Psoas muscle (tissue), 8 donors: Measurements from ENCODE around the gene ZEB1. TPM values are rescaled to one million over a fixed set of nuclear protein-coding genes. Genes with fewer than 3 reads are reported as not detected.

Source experiments
- ATAC-seq, 4 donors: fragments of 200-7000 bp; cut with Tn5 transposase; one replicate each; pipeline ENCODE4 v1.9.1; 2020; ENCODE audit warnings: moderate library complexity in 3 of 4, mild to moderate bottlenecking in 2 of 4
- DNase-seq, 2 donors: peaks; one replicate each; pipeline ENCODE4 v3.0.0-alpha.2; 2020
- H3K27ac ChIP-seq: fragments of 200-600 bp; one replicate; pipeline ENCODE4 v1.8.0; 2022
- H3K27me3 ChIP-seq, 3 donors: fragments of 200-600 bp in 1 of 3; one replicate each; pipeline versions ENCODE4 v1.6.1 to v1.8.0; 2013 to 2022; ENCODE audit warnings: low read length in 2 of 3, mild to moderate bottlenecking in 2 of 3, moderate library complexity in 1 of 3; ENCODE audit not compliant: insufficient read depth in 3 of 3
- H3K36me3 ChIP-seq, 2 donors: fragments of 200-600 bp in 1 of 2; one replicate each; pipeline versions ENCODE4 v1.6.1 to v1.8.0; 2013 to 2022; ENCODE audit warnings: low read depth in 1 of 2, mild to moderate bottlenecking in 1 of 2, moderate library complexity in 1 of 2; ENCODE audit not compliant: insufficient read depth in 1 of 2
- H3K4me1 ChIP-seq: fragments of 200-600 bp; one replicate; pipeline ENCODE4 v1.8.0; 2022
- H3K4me3 ChIP-seq: fragments of 200-600 bp; one replicate; pipeline ENCODE4 v1.8.0; 2022; ENCODE audit warnings: mild to moderate bottlenecking
- H3K9me3 ChIP-seq: fragments of 200-600 bp; one replicate; pipeline ENCODE4 v1.8.0; 2022
- CTCF ChIP-seq: fragments of 200-600 bp; IDR thresholded peaks from one replicate; pipeline ENCODE4 v1.8.0; 2022; ENCODE audit warnings: antibody characterized with exemption
- WGBS, 3 donors: extraction: QIAGEN DNeasy Blood & Tissue Kit; methylation state at CpG; one replicate each; pipeline versions ENCODE4 v1.1.6 to v1.1.7; 2013; 5-methylcytosine and 5-hydroxymethylcytosine counted together
- intact Hi-C, 2 donors: fragments of 100-400 bp; cut with DNase I; formaldehyde crosslinking; loops; one replicate each; pipeline versions ENCODE4 v1.11.0 to v1.14.2; 2022
- polyA plus RNA-seq, 3 donors: library from polyadenylated mRNA; stranded (reverse); fragments of 200-250 nt; gene quantifications; one replicate each; pipeline ENCODE4 v1.2.3, GENCODE V29; 2013
- total RNA-seq, 4 donors: library from RNA; stranded (reverse); fragmentation: NEBNext Ultra II Directional in 2 of 4; extraction: Animal tissue kit (Norgen Biotek cat#: 25700) in 2 of 4; gene quantifications; one replicate each; pipeline versions ENCODE4 v1.2.1 to v1.2.4, GENCODE V29; 2021 to 2023
- donor health status: healthy with polysubstance abuse.
- donor health status: DM: no; HTN: no; CAD: no; lungs with moderate emphysema.
- donor health status: Bipolar disorder and iron deficiency.
- donor health status: healthy.
- donor health status: DM: yes; HTN: yes; CAD: no.
- donor health status: DM: no; HTN: no; CAD: no.
- donor health status: DM: no; HTN: no; CAD: no.
- donor health status: DM: yes; HTN: yes; CAD: no.

ZEB1 gene
- total and polyA plus RNA-seq, 7 donors: 18.7 to 99.8 (median 92.0) TPM

DNA sequence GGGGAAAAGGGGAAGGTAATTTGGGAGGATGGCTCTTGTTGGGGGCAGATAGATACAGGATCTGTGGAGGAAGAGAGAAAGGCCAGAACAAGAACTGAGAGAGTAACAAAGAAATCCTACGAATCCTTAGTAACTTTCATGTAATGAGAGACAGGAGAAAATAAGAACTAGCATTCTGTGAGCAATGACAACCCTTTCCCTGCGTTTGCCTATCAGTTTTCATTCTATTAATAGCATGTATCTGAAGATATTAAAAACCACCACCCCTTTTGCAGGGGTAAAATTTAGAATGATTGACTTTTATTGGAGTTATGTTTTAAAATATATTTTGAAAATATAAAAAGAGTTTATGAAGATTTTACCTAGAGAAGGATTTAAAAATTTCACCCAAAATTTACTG lies 132.8 kb downstream of the ZEB1 start:
- H3K36me3 ChIP-seq: no peaks in the 10 kb centered on the region
- no peaks in the 10 kb centered on the region for H3K9me3 ChIP-seq
- intact Hi-C loops: no loop called here
- 10 to 29% (median 26%) methylated on average over 2 of the region's 2 CpGs for WGBS, 3 donors
- peak overlapping the region; percentile 15 for H3K4me3 ChIP-seq
- peaks cover 29% of the 10 kb centered on the region for H3K4me1 ChIP-seq
- ATAC-seq: peak in 1 of 4 donors; percentile 66
- no peak for TF ChIP-seq CTCF
- H3K27me3 ChIP-seq: no peaks in the 10 kb centered on the region
- DNase-seq: no peak
- H3K27ac ChIP-seq: peak overlapping the region; percentile 2

- H3K4me3 ChIP-seq: no peak overlapping the region
- no peak for DNase-seq
- peaks cover 0 to 5% of the 10 kb centered on the region in 2 donors for H3K36me3 ChIP-seq
- TF ChIP-seq CTCF: no peak
- intact Hi-C loops: no loop called here
- peaks cover 37% of the 10 kb centered on the region for H3K4me1 ChIP-seq
- peak in 1 of 4 donors; percentile 46 for ATAC-seq
- H3K9me3 ChIP-seq: no peaks in the 10 kb centered on the region
- no peaks in the 10 kb centered on the region for H3K27me3 ChIP-seq
- H3K27ac ChIP-seq: no peak overlapping the region
- 6 to 62% (median 32%) methylated on average over 1 of the region's 1 CpG for WGBS, 3 donors
These were observed 137.5 kb downstream of the ZEB1 start for GRCh38 chr10:31456468-31456867.

DNA sequence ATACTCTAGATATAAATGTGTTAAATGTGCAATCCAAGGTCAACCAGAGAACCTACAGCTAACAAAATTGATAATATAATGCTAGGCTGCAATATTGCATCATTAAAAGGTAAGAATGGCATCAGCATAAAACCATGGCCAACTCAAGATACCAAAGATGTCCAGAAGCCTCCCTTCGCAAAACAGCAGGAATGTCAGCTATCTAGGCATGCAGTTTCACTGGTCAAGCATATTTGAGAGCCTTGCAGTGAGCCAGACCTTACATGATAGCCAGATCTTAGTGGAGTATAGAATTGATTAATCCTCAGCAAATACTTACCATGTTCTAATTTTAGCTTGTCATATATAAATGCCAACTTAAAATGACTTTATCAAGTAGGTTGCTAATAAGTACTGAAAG lies 138.8 kb downstream of the ZEB1 start:
- H3K4me1 ChIP-seq: peaks cover 29% of the 10 kb centered on the region
- no peak for TF ChIP-seq CTCF
- no peak overlapping the region for H3K27ac ChIP-seq
- no peaks in the 10 kb centered on the region for H3K9me3 ChIP-seq
- DNase-seq: no peak
- WGBS, 3 donors: 29 to 57% (median 32%) methylated on average over 1 of the region's 1 CpG
- intact Hi-C loops: no loop called here
- H3K27me3 ChIP-seq: no peaks in the 10 kb centered on the region
- ATAC-seq: no peak
- H3K36me3 ChIP-seq: peaks cover 0 to 19% of the 10 kb centered on the region in 2 donors
- H3K4me3 ChIP-seq: no peak overlapping the region

DNA sequence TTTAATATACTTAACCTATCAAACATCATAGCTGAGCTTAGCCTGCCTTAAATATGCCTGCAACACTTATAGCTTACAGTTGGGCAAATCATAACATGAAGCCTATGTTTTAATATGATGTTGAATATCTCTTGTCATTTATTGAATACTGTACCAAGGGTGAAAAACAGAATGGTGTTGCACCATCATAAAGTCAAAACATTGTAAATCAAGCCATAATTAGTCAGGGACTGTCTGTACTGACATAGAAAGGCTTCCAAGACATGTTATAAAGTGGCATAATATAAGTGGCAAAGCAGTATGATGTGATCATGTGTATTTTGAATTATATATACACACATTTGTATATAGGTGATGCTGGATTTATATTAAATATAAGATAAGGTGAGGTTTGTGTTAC lies 140.0 kb downstream of the ZEB1 start:
- no peak overlapping the region for H3K4me3 ChIP-seq
- peaks cover 2 to 28% of the 10 kb centered on the region in 2 donors for H3K36me3 ChIP-seq
- ATAC-seq (peak in 2 of 4 donors; percentile 50 to 70), DNase-seq (no peak)
- H3K9me3 ChIP-seq: peaks cover 4% of the 10 kb centered on the region
- peaks cover 29% of the 10 kb centered on the region for H3K4me1 ChIP-seq
- intact Hi-C loops: no loop called here
- TF ChIP-seq CTCF: no peak
- no peak overlapping the region for H3K27ac ChIP-seq
- no peaks in the 10 kb centered on the region for H3K27me3 ChIP-seq

DNA sequence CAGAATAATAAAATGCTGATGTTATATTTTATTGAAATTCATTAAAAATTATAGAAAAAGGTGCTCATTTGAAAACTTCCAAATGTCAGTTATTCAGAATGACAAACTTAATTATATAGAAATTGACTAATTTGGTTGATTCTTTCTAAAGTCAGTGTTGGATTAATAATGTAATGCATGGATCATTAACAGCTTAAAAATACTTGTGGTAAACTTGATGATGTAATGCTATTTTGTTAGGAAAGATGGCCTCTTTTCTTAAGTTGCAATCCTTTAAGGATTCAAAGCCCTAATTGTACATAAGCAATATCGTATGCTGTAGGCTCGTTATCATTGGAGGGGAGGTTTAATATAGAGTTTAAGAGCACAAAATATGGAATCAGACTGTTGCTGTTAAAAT lies 141.2 kb downstream of the ZEB1 start:
- intact Hi-C loops: no loop called here
- TF ChIP-seq CTCF: no peak
- no peak for DNase-seq
- no peak overlapping the region for H3K27ac ChIP-seq
- WGBS, 3 donors: 85 to 93% (median 87%) methylated on average over 2 of the region's 2 CpGs
- no peak for ATAC-seq
- no peaks in the 10 kb centered on the region for H3K27me3 ChIP-seq
- peaks cover 29% of the 10 kb centered on the region for H3K4me1 ChIP-seq
- H3K9me3 ChIP-seq: peaks cover 16% of the 10 kb centered on the region
- peaks cover 2 to 39% of the 10 kb centered on the region in 2 donors for H3K36me3 ChIP-seq
- H3K4me3 ChIP-seq: no peak overlapping the region
